ENCODE results near the gene PAPSS2.

Gene PAPSS2

DNA sequence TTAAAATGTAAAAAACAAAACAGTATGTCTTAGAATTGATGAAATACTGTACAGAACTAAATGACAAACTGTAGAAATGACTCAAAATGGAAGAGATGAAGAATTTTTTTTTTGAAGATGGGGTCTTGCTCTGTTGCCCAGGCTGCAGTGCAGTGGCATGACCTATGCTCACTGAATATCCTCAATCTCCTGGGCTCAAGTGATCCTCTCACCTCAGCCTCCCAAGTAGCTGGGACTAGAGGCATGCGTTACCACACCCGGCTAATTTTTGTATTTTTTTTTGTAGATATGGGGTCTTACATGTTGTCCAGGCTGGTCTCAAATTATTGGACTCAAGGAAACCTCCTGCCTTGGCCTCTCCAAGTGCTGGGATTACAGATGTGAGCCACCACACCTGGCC, 121.9 kb downstream of the PAPSS2 start:
- DNase-seq (ENCODE audit: low read depth in 1 of 2, low spot score in 1 of 2), result no peak

DNA sequence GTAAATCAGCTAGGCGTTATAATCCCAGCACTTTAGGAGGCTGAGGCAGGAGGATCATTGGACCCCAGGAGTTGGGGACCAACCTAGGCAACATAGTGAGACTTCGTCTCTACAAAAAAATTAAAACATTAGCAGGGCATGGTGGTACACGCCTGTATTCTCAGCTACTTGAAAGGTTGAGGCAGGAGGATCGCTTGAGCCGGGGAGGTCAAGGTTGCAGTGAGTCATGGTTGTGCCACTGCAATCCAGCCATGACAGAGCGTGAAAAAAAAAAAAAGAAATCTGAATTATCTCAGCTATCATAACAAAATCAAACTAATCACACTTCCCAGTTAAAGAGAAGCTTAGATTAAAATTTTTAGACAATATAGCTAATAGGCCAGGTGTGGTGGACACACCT, 123.0 kb downstream of the PAPSS2 start:
- DNase-seq (ENCODE audit: low read depth in 1 of 2, low spot score in 1 of 2), result no peak

DNA sequence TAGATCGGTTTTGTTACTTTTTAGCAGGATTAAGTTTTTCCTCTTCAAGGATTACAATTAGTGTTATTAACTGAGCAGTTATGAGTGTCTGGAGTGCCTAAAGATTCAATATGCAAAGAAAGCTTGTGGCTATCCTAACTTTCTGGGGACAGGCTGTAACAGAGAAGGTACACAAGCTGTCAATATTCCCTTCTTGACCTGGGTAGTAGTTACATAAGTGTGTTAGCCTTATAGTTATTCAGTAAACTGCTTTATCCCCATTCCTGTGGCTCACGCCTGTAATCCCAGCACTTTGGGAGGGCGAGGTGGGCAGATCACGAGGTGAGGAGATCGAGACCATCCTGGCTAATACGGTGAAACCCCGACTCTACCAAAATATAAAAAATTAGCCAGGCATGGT, 126.7 kb downstream of the PAPSS2 start:
- DNase-seq (ENCODE audit: low read depth in 1 of 2, low spot score in 1 of 2), result no peak

DNA sequence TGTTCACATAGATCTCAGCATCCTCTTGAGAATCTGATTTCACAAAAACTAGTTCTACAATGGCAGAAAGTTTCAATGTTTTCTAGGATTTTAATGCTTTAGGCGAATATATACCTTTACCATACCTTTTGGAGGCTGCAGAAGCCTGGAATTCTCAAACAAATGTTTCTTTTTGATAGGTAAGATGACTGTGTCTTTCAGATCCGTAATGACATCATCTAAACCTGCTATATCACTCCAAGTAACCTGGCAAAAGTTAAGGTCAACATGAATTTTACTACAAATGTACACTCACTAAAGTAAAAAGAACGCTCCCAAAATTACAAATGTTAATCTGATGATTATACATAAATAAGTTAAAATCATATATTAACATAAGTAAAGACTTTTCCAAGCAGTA, 130.5 kb downstream of the PAPSS2 start:
- DNase-seq (ENCODE audit: low read depth in 1 of 2, low spot score in 1 of 2), result no peak

DNA sequence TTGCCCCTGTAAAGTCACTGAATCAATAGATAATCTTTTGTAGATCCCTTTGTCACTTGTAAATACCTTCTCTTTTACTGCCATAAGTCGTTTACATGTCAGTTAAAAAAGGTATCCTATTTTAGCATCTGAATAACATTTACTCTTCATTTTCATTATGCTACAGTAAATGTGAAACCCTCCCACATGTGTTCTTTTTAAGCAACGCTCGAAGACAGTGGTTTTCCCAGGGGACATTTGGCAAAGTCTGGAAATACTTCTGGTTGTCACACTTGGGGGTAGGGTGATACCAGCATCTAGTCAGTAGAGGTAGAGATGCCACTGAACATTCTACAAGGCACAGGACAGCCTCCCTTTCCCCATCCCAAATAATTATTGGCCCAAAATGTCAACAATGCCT, 134.6 kb downstream of the PAPSS2 start:
- DNase-seq (ENCODE audit: low read depth in 1 of 2, low spot score in 1 of 2), result no peak

Measured in stimulated activated CD4-positive, alpha-beta T cell treated with anti-CD3 and anti-CD28 coated beads, Interleukin-15, amount 100 ng/mL, for 1 hour (primary cell).